Tibial nerve (tissue), 3 donors: ENCODE measurements around the gene PTGES2.

ENCODE experiments used
- POLR2A ChIP-seq, 2 donors: fragments of 450-650 bp; IDR thresholded peaks; one replicate each; pipeline ENCODE4 v1.6.1; 2017; ENCODE audit warnings: antibody characterized with exemption in 2 of 2, mild to moderate bottlenecking in 2 of 2, moderate library complexity in 2 of 2
- TF ChIP-seq, protein P1 (sequence below), 5 experiments: fragments of 200-600 bp in 3 of 5; fragments of 450-650 bp in 2 of 5; sonication (generic) in 3 of 5; IDR thresholded peaks; one replicate each; pipeline ENCODE4 v1.5.1; 2016 to 2019; ENCODE audit warnings: antibody characterized with exemption in 5 of 5, mild to moderate bottlenecking in 3 of 5, moderate library complexity in 2 of 5

DNA sequence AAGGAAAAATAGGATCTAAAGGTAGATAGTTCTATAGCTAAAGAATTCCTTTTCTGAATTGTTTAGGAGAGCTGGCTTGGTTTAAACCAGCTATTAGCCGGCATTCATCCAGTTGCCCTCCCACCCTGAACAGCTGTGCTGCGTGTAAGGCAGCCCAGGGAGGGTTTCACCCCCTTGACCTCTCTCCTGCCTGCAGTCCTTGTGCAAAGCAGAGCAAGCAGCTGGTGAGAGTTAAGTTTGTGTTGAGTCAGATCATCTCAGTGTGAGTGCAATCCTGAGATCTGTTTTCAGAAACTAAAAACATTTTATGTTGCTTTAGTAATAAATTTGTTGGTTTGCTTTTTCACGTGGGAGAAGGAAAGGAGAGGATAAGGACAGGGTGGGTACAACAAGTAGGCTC lies 46.5 kb downstream of the PTGES2 start:
- TF ChIP-seq, protein P1, sequence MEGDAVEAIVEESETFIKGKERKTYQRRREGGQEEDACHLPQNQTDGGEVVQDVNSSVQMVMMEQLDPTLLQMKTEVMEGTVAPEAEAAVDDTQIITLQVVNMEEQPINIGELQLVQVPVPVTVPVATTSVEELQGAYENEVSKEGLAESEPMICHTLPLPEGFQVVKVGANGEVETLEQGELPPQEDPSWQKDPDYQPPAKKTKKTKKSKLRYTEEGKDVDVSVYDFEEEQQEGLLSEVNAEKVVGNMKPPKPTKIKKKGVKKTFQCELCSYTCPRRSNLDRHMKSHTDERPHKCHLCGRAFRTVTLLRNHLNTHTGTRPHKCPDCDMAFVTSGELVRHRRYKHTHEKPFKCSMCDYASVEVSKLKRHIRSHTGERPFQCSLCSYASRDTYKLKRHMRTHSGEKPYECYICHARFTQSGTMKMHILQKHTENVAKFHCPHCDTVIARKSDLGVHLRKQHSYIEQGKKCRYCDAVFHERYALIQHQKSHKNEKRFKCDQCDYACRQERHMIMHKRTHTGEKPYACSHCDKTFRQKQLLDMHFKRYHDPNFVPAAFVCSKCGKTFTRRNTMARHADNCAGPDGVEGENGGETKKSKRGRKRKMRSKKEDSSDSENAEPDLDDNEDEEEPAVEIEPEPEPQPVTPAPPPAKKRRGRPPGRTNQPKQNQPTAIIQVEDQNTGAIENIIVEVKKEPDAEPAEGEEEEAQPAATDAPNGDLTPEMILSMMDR (IDR thresholded peaks at IDR 0.05), result no peak
- no peak for TF ChIP-seq POLR2A (IDR thresholded peaks at IDR 0.05)
